DOHH2 (cell line): ENCODE measurements around the gene CBLL2.

Experiments
- EZH2phosphoT487 ChIP-seq: fragments of 200-600 bp; sonication (generic); IDR thresholded peaks from 2 replicates; pipeline ENCODE4 v1.6.1; 2017; ENCODE audit warnings: borderline replicate concordance, mild to moderate bottlenecking, antibody characterized with exemption, low read length, moderate library complexity, mixed read lengths
- TF ChIP-seq, protein P1 (sequence below): fragments of 200-600 bp; sonication (generic); IDR thresholded peaks from one replicate; pipeline ENCODE4 v1.5.1; 2014; ENCODE audit warnings: antibody characterized with exemption, mild to moderate bottlenecking, low read depth, low read length; ENCODE audit not compliant: poor library complexity, severe bottlenecking

DNA sequence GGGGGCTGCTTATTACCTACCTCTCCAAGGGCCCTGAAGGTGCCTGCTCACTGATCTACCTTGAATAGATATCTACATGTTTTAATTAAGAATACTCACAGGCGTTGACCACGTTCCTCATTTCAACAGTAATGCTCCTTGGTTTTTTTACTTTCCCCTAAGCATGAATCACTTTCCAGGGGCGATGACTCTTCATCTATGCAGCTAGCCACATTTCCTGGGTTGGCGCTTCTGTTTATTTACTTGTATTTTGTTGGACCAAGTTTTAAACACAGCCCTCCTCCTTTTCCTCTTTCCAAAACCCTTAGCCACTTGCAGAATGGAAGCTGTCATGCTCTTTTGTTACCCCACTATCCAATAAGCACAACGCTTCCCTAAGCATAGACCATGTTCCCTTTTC, 50.8 kb downstream of the CBLL2 start:
- TF ChIP-seq, protein P1, sequence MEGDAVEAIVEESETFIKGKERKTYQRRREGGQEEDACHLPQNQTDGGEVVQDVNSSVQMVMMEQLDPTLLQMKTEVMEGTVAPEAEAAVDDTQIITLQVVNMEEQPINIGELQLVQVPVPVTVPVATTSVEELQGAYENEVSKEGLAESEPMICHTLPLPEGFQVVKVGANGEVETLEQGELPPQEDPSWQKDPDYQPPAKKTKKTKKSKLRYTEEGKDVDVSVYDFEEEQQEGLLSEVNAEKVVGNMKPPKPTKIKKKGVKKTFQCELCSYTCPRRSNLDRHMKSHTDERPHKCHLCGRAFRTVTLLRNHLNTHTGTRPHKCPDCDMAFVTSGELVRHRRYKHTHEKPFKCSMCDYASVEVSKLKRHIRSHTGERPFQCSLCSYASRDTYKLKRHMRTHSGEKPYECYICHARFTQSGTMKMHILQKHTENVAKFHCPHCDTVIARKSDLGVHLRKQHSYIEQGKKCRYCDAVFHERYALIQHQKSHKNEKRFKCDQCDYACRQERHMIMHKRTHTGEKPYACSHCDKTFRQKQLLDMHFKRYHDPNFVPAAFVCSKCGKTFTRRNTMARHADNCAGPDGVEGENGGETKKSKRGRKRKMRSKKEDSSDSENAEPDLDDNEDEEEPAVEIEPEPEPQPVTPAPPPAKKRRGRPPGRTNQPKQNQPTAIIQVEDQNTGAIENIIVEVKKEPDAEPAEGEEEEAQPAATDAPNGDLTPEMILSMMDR, result no peak
- TF ChIP-seq EZH2phosphoT487, result no peak
